Fibroblast of lung (primary cell): Measurements from ENCODE around the gene ARMC8.
"Not testable (repeated sequence)": the region's sequence is repeated elsewhere in the genome, so short reads cannot be mapped to it uniquely, and the experiment has no call there.

Experiments used
- EZH2 ChIP-seq: IDR thresholded peaks from 2 replicates; pipeline ENCODE4 v1.5.1; 2012; ENCODE audit warnings: low read length, control low read depth, mild to moderate bottlenecking; ENCODE audit errors: missing control alignments
- TF ChIP-seq, protein P1 (sequence below), 2 donors: IDR thresholded peaks in 1 of 2; conservative IDR thresholded peaks in 1 of 2; 1 replicate in 1 of 2; 2 replicates in 1 of 2; pipeline ENCODE4 v1.5.1; 2011 to 2012; ENCODE audit warnings: low read length in 2 of 2, control low read depth in 1 of 2, inconsistent platforms in 1 of 2, low read depth in 1 of 2, mild to moderate bottlenecking in 1 of 2

- TF ChIP-seq, protein P1, sequence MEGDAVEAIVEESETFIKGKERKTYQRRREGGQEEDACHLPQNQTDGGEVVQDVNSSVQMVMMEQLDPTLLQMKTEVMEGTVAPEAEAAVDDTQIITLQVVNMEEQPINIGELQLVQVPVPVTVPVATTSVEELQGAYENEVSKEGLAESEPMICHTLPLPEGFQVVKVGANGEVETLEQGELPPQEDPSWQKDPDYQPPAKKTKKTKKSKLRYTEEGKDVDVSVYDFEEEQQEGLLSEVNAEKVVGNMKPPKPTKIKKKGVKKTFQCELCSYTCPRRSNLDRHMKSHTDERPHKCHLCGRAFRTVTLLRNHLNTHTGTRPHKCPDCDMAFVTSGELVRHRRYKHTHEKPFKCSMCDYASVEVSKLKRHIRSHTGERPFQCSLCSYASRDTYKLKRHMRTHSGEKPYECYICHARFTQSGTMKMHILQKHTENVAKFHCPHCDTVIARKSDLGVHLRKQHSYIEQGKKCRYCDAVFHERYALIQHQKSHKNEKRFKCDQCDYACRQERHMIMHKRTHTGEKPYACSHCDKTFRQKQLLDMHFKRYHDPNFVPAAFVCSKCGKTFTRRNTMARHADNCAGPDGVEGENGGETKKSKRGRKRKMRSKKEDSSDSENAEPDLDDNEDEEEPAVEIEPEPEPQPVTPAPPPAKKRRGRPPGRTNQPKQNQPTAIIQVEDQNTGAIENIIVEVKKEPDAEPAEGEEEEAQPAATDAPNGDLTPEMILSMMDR (conservative IDR thresholded peaks at IDR 0.05 in 1 of 2, IDR thresholded peaks at IDR 0.05 in 1 of 2; ENCODE audit: low read depth in 1 of 2, low read length in 2 of 2), result not testable (repeated sequence)
- TF ChIP-seq EZH2, result not testable (repeated sequence)
Measured at GRCh38 chr3:138142181-138142580, 44.9 kb upstream of the ARMC8 start.
